ENCODE measurements around the gene EPDR1. TPM values are rescaled to one million over a fixed set of nuclear protein-coding genes. Genes with fewer than 3 reads are reported as not detected.
A peak's percentile ranks its signal among the peaks of the same experiment; 100 is the strongest.

EPDR1 gene
- total RNA-seq, 1 donor from 2014 or later: 20.1 TPM

- DNase-seq (ENCODE audit: low spot score): no peak
These were observed 56.8 kb downstream of the EPDR1 start for GRCh38 chr7:37977243-37977642.

- DNase-seq (ENCODE audit: low spot score): no peak
These were observed 61.2 kb downstream of the EPDR1 start for GRCh38 chr7:37981664-37982063.

GRCh38 chr7:37982423-37982822 is 62.0 kb downstream of the EPDR1 start:
- DNase-seq (ENCODE audit: low spot score): no peak

GRCh38 chr7:37984750-37985390 is 64.4 kb downstream of the EPDR1 start:
- no peak for DNase-seq (ENCODE audit: low spot score)

- DNase-seq (ENCODE audit: low spot score): no peak
These were observed 66.5 kb downstream of the EPDR1 start for GRCh38 chr7:37986908-37987330.

- peak; percentile 46 for DNase-seq (ENCODE audit: low spot score)
These were observed 67.3 kb downstream of the EPDR1 start for GRCh38 chr7:37987732-37988131.

- DNase-seq (ENCODE audit: low spot score): no peak
These were observed 68.5 kb downstream of the EPDR1 start for GRCh38 chr7:37988721-37989650.

- no peak for DNase-seq (ENCODE audit: low spot score)
These were observed 69.9 kb downstream of the EPDR1 start for GRCh38 chr7:37990337-37990736.

GRCh38 chr7:37993060-37993501 is 72.6 kb downstream of the EPDR1 start:
- no peak for DNase-seq (ENCODE audit: low spot score)

GRCh38 chr7:37999673-38000072 is 79.2 kb downstream of the EPDR1 start:
- no peak for DNase-seq (ENCODE audit: low spot score)

- DNase-seq (ENCODE audit: low spot score): no peak
These were observed 79.8 kb downstream of the EPDR1 start for GRCh38 chr7:38000272-38000671.

Other genes with a start within 250 kb of the EPDR1 start
- gene GPR141, start 236.9 kb upstream of the EPDR1 start, total RNA-seq: 0.81 TPM
- 1.5 TPM for gene NME8, start 72.0 kb upstream of the EPDR1 start, total RNA-seq
- gene SFRP4, start 3.8 kb upstream of the EPDR1 start, total RNA-seq: 1.9 TPM

Measured in ureter (tissue), 1 donor.